Stimulated activated naive CD4-positive, alpha-beta T cell (primary cell): ENCODE data around the gene SULT1C3.

ENCODE experiments used
- DNase-seq, 6 experiments: peaks; one replicate each; lab custom pipeline; 2025; lab: John Stamatoyannopoulos, UW

The SULT1C3 gene

GRCh38 chr2:108304975-108305374 is 65.2 kb downstream of the SULT1C3 start:
- no peak for DNase-seq

GRCh38 chr2:108305901-108306300 is 66.1 kb downstream of the SULT1C3 start:
- DNase-seq: no peak

GRCh38 chr2:108309903-108310302 is 70.1 kb downstream of the SULT1C3 start:
- DNase-seq: no peak
